Cardiac muscle cell (in vitro differentiated cells and primary cell): ENCODE data around the gene ASB9. TPM values are rescaled to one million over a fixed set of nuclear protein-coding genes. Genes with fewer than 3 reads are reported as not detected.

Experiments used
- DNase-seq, 2 donors: peaks; one replicate each; pipeline versions ENCODE4 v3.0.0 to v3.0.0-alpha.2; 2010 to 2017; ENCODE audit warnings: low read depth in 1 of 2, low spot score in 1 of 2
- H3K27ac ChIP-seq: fragments of 200-600 bp; sonication (generic); 2 replicates; pipeline ENCODE4 v1.5.1; 2016
- H3K27me3 ChIP-seq: fragments of 200-600 bp; sonication (generic); 2 replicates; pipeline ENCODE4 v1.6.0; 2016; ENCODE audit warnings: control low read depth
- H3K36me3 ChIP-seq: fragments of 200-600 bp; sonication (generic); 2 replicates; pipeline ENCODE4 v1.5.1; 2016; ENCODE audit warnings: control low read depth
- H3K4me1 ChIP-seq: fragments of 200-600 bp; sonication (generic); 2 replicates; pipeline ENCODE4 v1.8.1; 2017; ENCODE audit warnings: low read depth, mild to moderate bottlenecking, mixed run types
- H3K4me3 ChIP-seq: fragments of 200-600 bp; sonication (generic); 2 replicates; pipeline ENCODE4 v1.5.1; 2016; ENCODE audit warnings: mild to moderate bottlenecking
- H3K9me3 ChIP-seq: fragments of 200-600 bp; sonication (generic); 2 replicates; pipeline ENCODE4 v1.5.1; 2017; ENCODE audit warnings: low read depth, mild to moderate bottlenecking, control low read depth
- CTCF ChIP-seq: IDR thresholded peaks from 2 replicates; pipeline ENCODE4 v1.5.1; 2012; ENCODE audit warnings: low read depth, mild to moderate bottlenecking, low read length
- polyA plus RNA-seq: library from polyadenylated mRNA; unstranded; fragments of >200 nt; fragmentation: Nextera tagmentation; extraction: Ambion mirVana; gene quantifications from 2 replicates; pipeline ENCODE4 v1.2.1, GENCODE V29; 2016
- total RNA-seq: library from RNA; depleted of rRNA; stranded (reverse); fragments of >200 nt; gene quantifications from 2 replicates; pipeline ENCODE4 v1.2.3, GENCODE V29; 2016

ASB9 gene
- total and polyA plus RNA-seq, 2 experiments from 2014 or later = 0.54 TPM; not detected in 1

GRCh38 chrX:15221321-15221720 lies 48.6 kb downstream of the ASB9 start:
- no peak overlapping the region for H3K4me3 ChIP-seq
- DNase-seq = no peak
- H3K4me1 ChIP-seq = no peaks in the 10 kb centered on the region
- TF ChIP-seq CTCF = no peak
- no peaks in the 10 kb centered on the region for H3K9me3 ChIP-seq
- no peak overlapping the region for H3K27ac ChIP-seq
- no peaks in the 10 kb centered on the region for H3K27me3 ChIP-seq
- no peaks in the 10 kb centered on the region for H3K36me3 ChIP-seq

GRCh38 chrX:15217161-15217560 lies 52.7 kb downstream of the ASB9 start:
- Histone ChIP-seq H3K9me3 (no peaks in the 10 kb centered on the region), H3K27me3 (no peaks in the 10 kb centered on the region), H3K36me3 (no peaks in the 10 kb centered on the region), H3K4me3 (no peak overlapping the region), H3K4me1 (no peaks in the 10 kb centered on the region), H3K27ac (no peak overlapping the region)
- no peak for TF ChIP-seq CTCF
- no peak for DNase-seq

GRCh38 chrX:15216280-15216679 lies 53.6 kb downstream of the ASB9 start:
- DNase-seq = no peak
- no peaks in the 10 kb centered on the region for H3K36me3 ChIP-seq
- H3K27ac ChIP-seq = no peak overlapping the region
- TF ChIP-seq CTCF = no peak
- H3K9me3 ChIP-seq = no peaks in the 10 kb centered on the region
- no peak overlapping the region for H3K4me3 ChIP-seq
- no peaks in the 10 kb centered on the region for H3K27me3 ChIP-seq
- H3K4me1 ChIP-seq = no peaks in the 10 kb centered on the region

GRCh38 chrX:15215366-15215765 lies 54.5 kb downstream of the ASB9 start:
- DNase-seq = no peak
- Histone ChIP-seq H3K27ac (no peak overlapping the region), H3K27me3 (no peaks in the 10 kb centered on the region), H3K36me3 (no peaks in the 10 kb centered on the region), H3K4me1 (no peaks in the 10 kb centered on the region), H3K9me3 (no peaks in the 10 kb centered on the region), H3K4me3 (no peak overlapping the region)
- TF ChIP-seq CTCF = no peak

- DNase-seq = no peak
- Histone ChIP-seq H3K27me3 (no peaks in the 10 kb centered on the region), H3K36me3 (no peaks in the 10 kb centered on the region), H3K9me3 (no peaks in the 10 kb centered on the region), H3K27ac (no peak overlapping the region), H3K4me3 (no peak overlapping the region), H3K4me1 (no peaks in the 10 kb centered on the region)
- TF ChIP-seq CTCF = no peak
Measured at GRCh38 chrX:15214588-15214987, 55.3 kb downstream of the ASB9 start.

GRCh38 chrX:15209096-15209495 lies 60.8 kb downstream of the ASB9 start:
- TF ChIP-seq CTCF = no peak
- DNase-seq = no peak
- Histone ChIP-seq H3K4me3 (no peak overlapping the region), H3K27me3 (no peaks in the 10 kb centered on the region), H3K36me3 (no peaks in the 10 kb centered on the region), H3K27ac (no peak overlapping the region), H3K4me1 (no peaks in the 10 kb centered on the region), H3K9me3 (no peaks in the 10 kb centered on the region)
